ENCODE results near the gene CHD6.

CHD6 gene

GRCh38 chr20:41390889-41391288 lies 227.3 kb downstream of the CHD6 start:
- no peak for DNase-seq

GRCh38 chr20:41387444-41387851 lies 230.7 kb downstream of the CHD6 start:
- no peak for DNase-seq

GRCh38 chr20:41386502-41387427 lies 231.4 kb downstream of the CHD6 start:
- no peak for DNase-seq

GRCh38 chr20:41382791-41383305 lies 235.3 kb downstream of the CHD6 start:
- no peak for DNase-seq

- DNase-seq = no peak
Measured at GRCh38 chr20:41380551-41381193, 237.5 kb downstream of the CHD6 start.

- DNase-seq = no peak
Measured at GRCh38 chr20:41379551-41379950, 238.6 kb downstream of the CHD6 start.

GRCh38 chr20:41377275-41377674 lies 240.9 kb downstream of the CHD6 start:
- no peak for DNase-seq

- no peak for DNase-seq
Measured at GRCh38 chr20:41376349-41376748, 241.8 kb downstream of the CHD6 start.

- DNase-seq = no peak
Measured at GRCh38 chr20:41375846-41376245, 242.3 kb downstream of the CHD6 start.

- no peak for DNase-seq
Measured at GRCh38 chr20:41373931-41374920, 244.0 kb downstream of the CHD6 start.

GRCh38 chr20:41373251-41373783 lies 244.9 kb downstream of the CHD6 start:
- DNase-seq = no peak

GRCh38 chr20:41371371-41371770 lies 246.8 kb downstream of the CHD6 start:
- no peak for DNase-seq

- no peak for DNase-seq
Measured at GRCh38 chr20:41370176-41370575, 248.0 kb downstream of the CHD6 start.

- no peak for DNase-seq
Measured at GRCh38 chr20:41369673-41370072, 248.5 kb downstream of the CHD6 start.

- no peak for DNase-seq
Measured at GRCh38 chr20:41367956-41368355, 250.2 kb downstream of the CHD6 start.

GRCh38 chr20:41367393-41367695 lies 250.8 kb downstream of the CHD6 start:
- DNase-seq = no peak

GRCh38 chr20:41366546-41367392 lies 251.4 kb downstream of the CHD6 start, which contains the start of gene EMILIN3:
TSS of gene EMILIN3 (minus strand) at chr20:41366818. CDS start at chr20:41366634, 184 bp downstream.
- no peak for DNase-seq

GRCh38 chr20:41365777-41366545 lies 252.2 kb downstream of the CHD6 start:
- no peak for DNase-seq

- DNase-seq = no peak
Measured at GRCh38 chr20:41364967-41365765, 253.0 kb downstream of the CHD6 start.

Data from islet precursor cell (in vitro differentiated cells).